WERI-Rb-1 (cell line): Measurements from ENCODE around the gene BORCS8.

Source experiments
- DNase-seq: peaks from one replicate; pipeline ENCODE4 v3.0.0-alpha.2; 2020
- H3K27ac ChIP-seq: fragments of 250-450 bp; sonication (Bioruptor Pico); 2 replicates; pipeline ENCODE4 v1.5.1; 2020; ENCODE audit warnings: mild to moderate bottlenecking, moderate library complexity
- H3K27me3 ChIP-seq: fragments of 250-450 bp; sonication (Bioruptor Pico); 2 replicates; pipeline ENCODE4 v1.5.1; 2021; ENCODE audit warnings: mild to moderate bottlenecking, low read depth, moderate library complexity; ENCODE audit not compliant: insufficient read depth, severe bottlenecking
- H3K36me3 ChIP-seq: fragments of 250-450 bp; sonication (Bioruptor Pico); 2 replicates; pipeline ENCODE4 v1.5.1; 2020; ENCODE audit warnings: mild to moderate bottlenecking, moderate library complexity
- H3K4me3 ChIP-seq: 2 replicates; pipeline ENCODE4 v1.5.1; 2011; ENCODE audit warnings: low read depth, mild to moderate bottlenecking, control low read depth, low read length
- H3K9me3 ChIP-seq: fragments of 250-450 bp; sonication (Bioruptor Pico); 2 replicates; pipeline ENCODE4 v1.5.1; 2021; ENCODE audit warnings: mild to moderate bottlenecking, moderate library complexity; ENCODE audit not compliant: severe bottlenecking
- TF ChIP-seq, protein P1 (sequence below): IDR thresholded peaks from 2 replicates; pipeline ENCODE4 v1.5.1; 2011; ENCODE audit warnings: low read depth, mild to moderate bottlenecking, control low read depth, inconsistent platforms, low read length

The BORCS8 gene

GRCh38 chr19:19170873-19171672 lies 20.9 kb downstream of the BORCS8 start:
- Histone ChIP-seq H3K27me3 (no peaks in the 10 kb centered on the region), H3K4me3 (no peak overlapping the region), H3K9me3 (no peaks in the 10 kb centered on the region), H3K27ac (no peak overlapping the region), H3K36me3 (no peaks in the 10 kb centered on the region)
- TF ChIP-seq, protein P1, sequence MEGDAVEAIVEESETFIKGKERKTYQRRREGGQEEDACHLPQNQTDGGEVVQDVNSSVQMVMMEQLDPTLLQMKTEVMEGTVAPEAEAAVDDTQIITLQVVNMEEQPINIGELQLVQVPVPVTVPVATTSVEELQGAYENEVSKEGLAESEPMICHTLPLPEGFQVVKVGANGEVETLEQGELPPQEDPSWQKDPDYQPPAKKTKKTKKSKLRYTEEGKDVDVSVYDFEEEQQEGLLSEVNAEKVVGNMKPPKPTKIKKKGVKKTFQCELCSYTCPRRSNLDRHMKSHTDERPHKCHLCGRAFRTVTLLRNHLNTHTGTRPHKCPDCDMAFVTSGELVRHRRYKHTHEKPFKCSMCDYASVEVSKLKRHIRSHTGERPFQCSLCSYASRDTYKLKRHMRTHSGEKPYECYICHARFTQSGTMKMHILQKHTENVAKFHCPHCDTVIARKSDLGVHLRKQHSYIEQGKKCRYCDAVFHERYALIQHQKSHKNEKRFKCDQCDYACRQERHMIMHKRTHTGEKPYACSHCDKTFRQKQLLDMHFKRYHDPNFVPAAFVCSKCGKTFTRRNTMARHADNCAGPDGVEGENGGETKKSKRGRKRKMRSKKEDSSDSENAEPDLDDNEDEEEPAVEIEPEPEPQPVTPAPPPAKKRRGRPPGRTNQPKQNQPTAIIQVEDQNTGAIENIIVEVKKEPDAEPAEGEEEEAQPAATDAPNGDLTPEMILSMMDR, result no peak
- no peak for DNase-seq

DNA sequence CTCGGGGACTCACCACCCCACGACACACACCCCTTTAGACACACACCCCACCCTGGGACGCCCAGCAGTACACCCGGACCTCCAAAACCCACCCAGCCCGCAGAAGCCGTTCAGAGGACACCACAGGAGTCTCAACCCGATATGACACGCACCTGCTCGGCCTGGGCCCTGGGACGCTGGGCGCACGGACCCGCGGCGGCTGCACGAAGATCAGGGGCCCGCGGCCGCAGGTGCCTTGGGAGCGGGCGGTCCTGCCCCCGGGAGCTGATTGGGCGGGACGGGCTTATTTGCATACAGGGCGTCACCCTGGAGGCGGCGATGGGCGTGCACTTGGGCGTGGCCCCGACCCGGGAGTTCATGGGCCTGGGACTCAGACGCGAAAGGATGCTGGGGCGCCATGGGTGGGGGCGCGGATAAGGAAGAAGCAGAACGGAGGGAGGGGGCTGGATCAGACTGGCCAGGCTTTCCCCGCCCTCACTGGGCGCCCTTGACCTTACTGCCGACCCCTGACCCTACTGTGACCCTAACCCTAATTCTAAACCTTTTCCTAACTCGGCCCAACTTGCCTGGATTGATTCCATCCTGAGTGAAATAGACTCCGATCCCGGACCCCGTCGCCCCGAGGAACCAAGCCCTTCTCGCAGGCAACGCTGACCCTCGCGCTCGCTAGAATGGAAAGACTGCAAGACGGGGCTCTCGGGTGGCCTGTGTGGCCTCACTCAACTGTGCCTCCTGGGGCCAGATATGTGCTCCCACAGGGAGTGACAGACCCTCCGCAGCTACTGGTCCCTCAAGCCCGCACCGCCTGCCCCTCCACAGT lies 21.7 kb downstream of the BORCS8 start, which contains the start of gene MEF2B:
TSS of gene MEF2B (minus strand) at position 211 of the 820 bp plus-strand sequence. CDS start 19,528 bp downstream, outside the sequence.
- Histone ChIP-seq H3K9me3 (no peaks in the 10 kb centered on the region), H3K4me3 (peak within 1 kb of the TSS; percentile 23), H3K36me3 (no peaks in the 10 kb centered on the region), H3K27me3 (no peaks in the 10 kb centered on the region), H3K27ac (no peak within 1 kb of the TSS)
- peak; percentile 89 for DNase-seq
- TF ChIP-seq, protein P1, result no peak

DNA sequence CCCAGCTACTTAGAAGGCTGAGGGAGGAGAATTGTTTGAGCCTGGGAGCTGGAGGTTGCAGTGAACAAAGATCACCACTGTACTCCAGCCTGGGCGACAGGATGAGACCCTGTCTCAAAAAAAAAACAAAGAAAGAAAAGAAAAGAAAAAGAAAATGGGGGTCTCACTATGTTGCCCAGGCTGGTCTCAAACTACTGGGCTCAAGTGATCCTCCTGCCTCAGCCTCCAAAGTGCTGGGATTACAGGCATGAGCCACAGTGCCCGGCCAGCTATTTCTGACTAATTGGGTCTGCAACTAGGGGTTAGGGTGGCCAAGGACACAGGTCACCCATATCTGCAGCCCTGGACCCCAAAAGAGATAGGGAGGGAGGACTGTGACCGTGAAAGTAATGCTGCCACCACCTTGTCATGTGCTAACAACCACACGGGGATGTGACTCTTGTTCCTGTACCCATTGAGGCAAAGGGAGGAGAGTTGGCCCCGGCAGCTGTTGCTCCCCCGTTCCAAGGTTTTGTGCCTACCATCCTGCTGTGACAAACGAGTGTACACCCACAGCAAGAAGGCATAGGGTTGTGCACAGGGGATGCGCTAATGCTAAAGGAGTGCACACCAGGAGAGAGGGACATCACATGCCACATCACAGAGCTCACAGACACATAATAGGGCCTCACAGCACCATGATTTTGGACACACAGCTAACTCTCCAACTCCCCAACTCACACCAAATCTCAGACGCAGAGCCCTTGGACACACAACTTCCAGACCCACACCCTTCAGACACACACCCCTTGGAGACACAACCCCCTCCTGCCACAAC lies 22.5 kb downstream of the BORCS8 start:
- H3K27ac ChIP-seq, result no peak overlapping the region
- no peaks in the 10 kb centered on the region for H3K27me3 ChIP-seq
- H3K9me3 ChIP-seq, result no peaks in the 10 kb centered on the region
- DNase-seq, result no peak
- TF ChIP-seq, protein P1, result no peak
- peak overlapping the region; percentile 23 for H3K4me3 ChIP-seq
- H3K36me3 ChIP-seq, result no peaks in the 10 kb centered on the region

GRCh38 chr19:19167612-19168011 lies 24.3 kb downstream of the BORCS8 start:
- no peaks in the 10 kb centered on the region for H3K36me3 ChIP-seq
- no peak overlapping the region for H3K27ac ChIP-seq
- TF ChIP-seq, protein P1, result no peak
- H3K4me3 ChIP-seq, result no peak overlapping the region
- no peak for DNase-seq
- H3K27me3 ChIP-seq, result no peaks in the 10 kb centered on the region
- H3K9me3 ChIP-seq, result no peaks in the 10 kb centered on the region

- Histone ChIP-seq H3K9me3 (peaks cover 3% of the 10 kb centered on the region), H3K4me3 (no peak overlapping the region), H3K27ac (no peak overlapping the region), H3K36me3 (no peaks in the 10 kb centered on the region), H3K27me3 (no peaks in the 10 kb centered on the region)
- TF ChIP-seq, protein P1, result no peak
- DNase-seq, result no peak
Measured at GRCh38 chr19:19165396-19165795, 26.6 kb downstream of the BORCS8 start.
